ENCODE measurements around the gene DNMBP.
"Not testable (repeated sequence)": the region's sequence is repeated elsewhere in the genome, so short reads cannot be mapped to it uniquely, and the experiment has no call there.

The DNMBP gene

GRCh38 chr10:99855479-99856071 lies 154.2 kb downstream of the DNMBP start:
- no peak for DNase-seq

GRCh38 chr10:99854860-99855259 lies 154.9 kb downstream of the DNMBP start:
- peak; percentile 3 for DNase-seq

GRCh38 chr10:99853655-99854054 lies 156.1 kb downstream of the DNMBP start:
- no peak for DNase-seq

GRCh38 chr10:99852481-99853213 lies 157.1 kb downstream of the DNMBP start:
- no peak for DNase-seq

GRCh38 chr10:99851825-99852224 lies 157.9 kb downstream of the DNMBP start:
- DNase-seq = no peak

- DNase-seq = no peak
Measured at GRCh38 chr10:99850767-99851340, 158.9 kb downstream of the DNMBP start.

GRCh38 chr10:99850021-99850766 lies 159.6 kb downstream of the DNMBP start:
- no peak for DNase-seq

- DNase-seq = no peak
Measured at GRCh38 chr10:99849536-99849935, 160.2 kb downstream of the DNMBP start.

GRCh38 chr10:99849057-99849456 lies 160.7 kb downstream of the DNMBP start:
- DNase-seq = no peak

- peak; percentile 88 for DNase-seq
Measured at GRCh38 chr10:99845837-99846382, 163.8 kb downstream of the DNMBP start.

- no peak for DNase-seq
Measured at GRCh38 chr10:99844433-99844955, 165.3 kb downstream of the DNMBP start.

- no peak for DNase-seq
Measured at GRCh38 chr10:99843310-99843709, 166.4 kb downstream of the DNMBP start.

GRCh38 chr10:99841746-99842145 lies 168.0 kb downstream of the DNMBP start:
- no peak for DNase-seq

- not testable (repeated sequence) for DNase-seq
Measured at GRCh38 chr10:99840859-99841258, 168.9 kb downstream of the DNMBP start.

- DNase-seq = no peak
Measured at GRCh38 chr10:99836711-99837110, 173.0 kb downstream of the DNMBP start.

GRCh38 chr10:99835947-99836346 lies 173.8 kb downstream of the DNMBP start:
- no peak for DNase-seq

GRCh38 chr10:99834410-99834809 lies 175.3 kb downstream of the DNMBP start:
- DNase-seq = no peak

GRCh38 chr10:99832439-99832838 lies 177.3 kb downstream of the DNMBP start:
- no peak for DNase-seq

GRCh38 chr10:99828464-99828863 lies 181.3 kb downstream of the DNMBP start:
- DNase-seq = no peak

- no peak for DNase-seq
Measured at GRCh38 chr10:99827936-99828335, 181.8 kb downstream of the DNMBP start.
